Stimulated activated CD8-positive, alpha-beta memory T cell treated with anti-CD3 and anti-CD28 coated beads, Interleukin-15, amount 100 ng/mL, for 1 hour (primary cell): Measurements from ENCODE around the gene CRAMP1.

ENCODE experiments used
- DNase-seq: peaks from one replicate; pipeline ENCODE4 v3.0.0-alpha.2; 2020; ENCODE audit warnings: low read depth

Gene CRAMP1

GRCh38 chr16:1632638-1632970 is 20.4 kb downstream of the CRAMP1 start:
- no peak for DNase-seq

DNA sequence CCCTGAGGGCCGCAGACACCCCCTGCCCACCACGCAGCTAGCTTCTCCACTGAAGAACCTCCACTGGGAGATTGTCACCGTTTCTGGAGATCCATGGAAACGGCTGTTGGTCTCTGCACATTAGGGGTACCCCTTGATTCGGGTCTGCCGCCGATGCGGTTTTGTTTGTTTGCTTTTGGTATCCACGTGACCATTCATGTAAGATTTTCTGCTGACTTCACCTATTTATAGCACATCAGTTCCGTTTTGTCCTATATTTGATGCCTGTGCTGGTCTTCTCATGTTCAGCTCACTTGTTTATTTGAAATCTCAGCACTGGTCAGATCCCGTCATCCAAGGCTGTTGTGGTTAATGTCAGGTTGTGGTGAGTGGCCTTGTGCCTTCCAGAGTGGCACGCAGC is 21.1 kb downstream of the CRAMP1 start:
- DNase-seq: no peak

GRCh38 chr16:1634541-1634940 is 22.4 kb downstream of the CRAMP1 start:
- DNase-seq: no peak

- DNase-seq: no peak
Measured at GRCh38 chr16:1635070-1635469, 22.9 kb downstream of the CRAMP1 start.

DNA sequence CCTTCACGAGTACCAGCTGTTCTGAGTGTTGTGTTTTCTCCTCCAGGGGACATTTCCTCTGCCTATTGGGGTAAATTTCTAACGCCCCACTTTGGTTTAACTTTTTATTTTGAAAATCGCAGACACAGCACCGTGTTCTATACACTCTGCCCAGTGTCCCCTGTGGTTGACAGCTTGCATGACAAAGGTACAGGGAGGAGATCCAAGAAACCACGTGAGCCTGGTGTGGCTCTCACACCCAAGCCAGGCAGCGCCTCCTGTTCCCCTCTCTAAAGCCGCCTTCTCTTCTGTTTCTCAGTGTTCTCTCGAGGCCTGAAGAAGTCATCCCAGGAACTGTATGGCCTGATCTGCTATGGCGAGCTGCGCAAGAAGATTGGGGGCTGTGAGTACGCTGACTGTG is 25.4 kb downstream of the CRAMP1 start:
- no peak for DNase-seq

- DNase-seq: no peak
Measured at GRCh38 chr16:1638757-1639156, 26.6 kb downstream of the CRAMP1 start.

GRCh38 chr16:1639282-1639681 is 27.1 kb downstream of the CRAMP1 start:
- DNase-seq: no peak

GRCh38 chr16:1639860-1640259 is 27.7 kb downstream of the CRAMP1 start:
- DNase-seq: no peak

- no peak for DNase-seq
Measured at GRCh38 chr16:1640261-1640941, 28.2 kb downstream of the CRAMP1 start.

DNA sequence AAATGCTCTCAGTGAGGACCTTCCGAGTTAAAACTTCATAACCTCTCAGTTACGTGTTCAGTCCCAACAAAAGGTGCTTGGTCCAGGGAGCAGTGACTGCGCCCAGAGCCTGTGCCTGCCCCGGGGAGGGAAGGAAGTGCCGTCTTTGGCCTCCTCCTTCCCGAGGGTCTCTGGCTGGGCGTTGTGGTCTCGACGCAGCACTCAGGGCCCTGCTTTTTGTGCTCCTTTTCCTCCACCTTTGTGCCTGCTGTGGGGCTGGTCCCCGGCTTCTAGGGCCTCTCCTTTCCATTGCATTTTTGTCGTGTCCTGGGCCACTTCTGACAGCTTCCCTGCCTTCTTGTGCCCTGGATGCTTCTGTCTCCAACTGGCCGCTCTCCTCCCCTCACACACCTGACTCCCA is 29.1 kb downstream of the CRAMP1 start:
- DNase-seq: no peak

- DNase-seq: no peak
Measured at GRCh38 chr16:1642148-1642547, 30.0 kb downstream of the CRAMP1 start.

- DNase-seq: no peak
Measured at GRCh38 chr16:1642753-1643152, 30.6 kb downstream of the CRAMP1 start.

GRCh38 chr16:1643521-1643920 is 31.4 kb downstream of the CRAMP1 start:
- no peak for DNase-seq

DNA sequence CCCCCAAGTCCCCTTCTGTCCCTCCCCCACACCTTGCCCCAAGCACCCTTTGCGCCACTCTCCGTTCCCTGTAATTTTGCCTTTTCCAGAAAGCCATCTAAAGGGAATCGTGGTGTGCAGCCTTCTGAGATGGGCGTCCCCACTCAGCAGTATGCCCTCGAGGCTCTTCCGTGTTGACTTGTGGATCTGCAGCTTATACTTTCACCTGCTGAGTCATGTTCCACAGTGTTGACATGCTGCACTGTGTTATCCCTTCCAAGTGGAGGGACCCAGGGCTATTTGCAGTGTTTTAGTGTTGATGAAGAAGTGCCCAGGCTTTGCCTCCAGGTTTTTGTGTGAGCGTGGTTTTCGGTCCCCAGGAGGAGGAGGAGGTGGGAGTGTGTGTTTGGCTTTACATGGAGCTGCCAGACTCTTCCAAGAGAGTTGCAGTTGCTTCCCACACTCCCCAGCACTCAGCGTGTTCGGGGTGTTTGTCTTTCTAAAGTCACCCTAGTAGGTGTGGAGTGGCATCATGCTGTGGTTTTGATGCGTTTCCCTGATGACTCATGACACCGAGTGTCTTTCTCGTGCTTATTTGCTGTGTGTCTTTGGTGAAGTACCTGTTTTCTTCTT is 33.9 kb downstream of the CRAMP1 start:
- no peak for DNase-seq

DNA sequence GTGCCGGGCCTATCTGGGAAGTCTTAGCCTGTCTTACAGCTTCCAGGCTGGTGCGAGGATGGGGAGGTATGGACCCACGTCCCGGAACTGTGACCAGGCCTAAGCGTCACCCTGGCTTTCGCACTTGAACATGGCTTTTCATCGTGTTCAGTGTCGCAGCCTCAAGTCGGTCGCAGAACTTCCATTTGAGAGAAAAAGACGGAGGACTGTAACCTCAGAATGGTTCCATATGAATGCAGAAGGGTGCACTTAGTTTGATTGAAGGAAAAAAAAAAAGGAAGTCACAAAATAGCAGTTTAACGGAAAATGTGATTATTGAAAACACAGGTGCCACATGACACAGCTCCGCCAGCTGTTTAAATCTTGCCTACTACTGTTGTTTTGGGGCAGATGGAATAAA is 35.7 kb downstream of the CRAMP1 start:
- DNase-seq: no peak

DNA sequence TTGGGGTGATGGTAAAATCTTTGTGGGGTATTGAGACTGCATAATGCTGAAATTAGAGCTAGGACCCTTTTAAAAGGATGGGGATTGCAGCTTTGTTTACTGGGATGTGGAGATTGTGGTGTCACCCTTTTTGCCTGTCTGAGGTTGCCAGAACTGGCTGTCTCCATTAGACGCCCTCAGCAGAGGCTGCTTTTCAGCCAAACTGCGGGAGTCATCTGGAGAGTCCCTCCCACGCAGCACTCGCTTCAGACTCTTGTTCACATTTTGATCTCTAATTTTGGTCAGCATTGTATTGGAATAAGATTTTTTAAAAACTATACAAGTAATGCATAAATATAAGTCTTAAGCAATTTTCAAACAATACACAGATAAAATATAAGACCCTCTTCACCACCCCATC is 38.0 kb downstream of the CRAMP1 start:
- DNase-seq: no peak

DNA sequence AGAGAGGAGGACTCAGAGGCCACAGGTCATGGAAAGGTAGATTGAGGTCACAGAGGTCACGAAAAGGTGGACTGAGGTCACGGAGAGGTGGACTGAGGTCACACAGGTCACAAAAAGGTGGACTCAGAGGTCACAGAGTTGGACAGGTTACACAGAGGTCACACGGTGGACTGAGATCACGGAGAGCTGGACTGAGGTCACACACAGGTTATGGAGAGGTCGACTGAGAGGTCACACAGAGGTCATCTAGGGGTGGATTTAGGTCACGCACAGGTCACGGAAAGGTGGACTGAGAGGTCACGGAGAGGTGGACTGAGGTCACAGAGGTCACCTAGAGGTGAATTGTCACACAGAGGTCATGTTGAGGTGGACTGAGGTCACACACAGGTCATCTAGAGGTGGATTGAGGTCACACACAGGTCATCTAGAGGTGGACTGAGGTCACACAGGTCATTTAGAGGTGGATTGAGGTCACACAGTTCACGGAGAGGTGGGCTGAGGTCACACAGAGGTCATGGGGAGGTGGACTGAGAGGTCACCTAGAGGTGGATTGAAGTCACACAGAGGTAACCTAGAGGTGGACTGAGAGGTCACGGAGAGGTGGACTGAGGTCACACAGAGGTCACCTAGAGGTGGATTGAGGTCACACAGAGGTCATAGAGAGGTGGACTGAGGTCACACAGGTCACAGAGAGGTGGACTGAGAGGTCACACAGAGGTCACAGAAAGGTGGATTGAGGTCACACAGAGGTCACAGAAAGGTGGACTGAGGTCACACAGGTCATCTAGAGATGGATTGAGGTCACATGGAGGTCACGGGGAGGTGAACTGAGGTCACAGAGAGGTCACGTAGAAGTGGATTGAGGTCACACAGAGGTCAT is 39.2 kb downstream of the CRAMP1 start:
- no peak for DNase-seq

DNA sequence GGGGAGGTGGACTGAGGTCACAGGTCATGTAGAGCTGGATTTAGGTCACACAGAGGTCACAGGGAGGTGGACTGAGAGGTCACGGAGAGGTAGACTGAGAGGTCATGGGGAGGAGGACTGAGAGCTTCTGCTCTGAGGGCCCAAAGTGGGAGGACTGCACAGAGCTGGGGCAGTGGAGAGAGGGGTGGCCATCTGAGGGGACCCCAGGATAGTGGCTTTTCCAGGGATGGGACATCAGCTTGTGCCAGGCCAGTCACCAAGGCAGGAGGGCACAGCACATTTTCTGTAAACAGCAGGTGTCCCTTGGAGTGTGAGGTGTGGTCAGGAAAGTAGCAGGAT is 39.8 kb downstream of the CRAMP1 start:
- no peak for DNase-seq

DNA sequence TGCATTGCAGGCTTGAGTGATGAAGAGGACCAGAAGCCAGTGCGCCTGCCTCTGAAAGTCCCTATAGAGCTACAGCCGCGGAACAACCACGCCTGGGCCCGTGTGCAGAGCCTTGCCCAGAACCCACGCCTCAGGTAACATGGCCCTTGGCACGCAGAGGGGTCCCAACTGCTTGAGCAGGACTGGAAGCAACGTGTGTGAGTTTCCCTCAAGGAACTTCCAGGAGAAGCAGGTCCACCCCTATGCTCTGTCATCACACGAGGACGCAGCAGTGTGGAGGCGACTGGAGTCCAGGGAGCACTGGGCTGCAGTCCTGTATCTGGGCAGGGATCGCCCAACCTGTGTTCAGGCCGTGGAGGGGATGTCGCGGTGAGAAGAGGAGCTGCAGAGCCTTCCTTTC is 40.9 kb downstream of the CRAMP1 start:
- no peak for DNase-seq

DNA sequence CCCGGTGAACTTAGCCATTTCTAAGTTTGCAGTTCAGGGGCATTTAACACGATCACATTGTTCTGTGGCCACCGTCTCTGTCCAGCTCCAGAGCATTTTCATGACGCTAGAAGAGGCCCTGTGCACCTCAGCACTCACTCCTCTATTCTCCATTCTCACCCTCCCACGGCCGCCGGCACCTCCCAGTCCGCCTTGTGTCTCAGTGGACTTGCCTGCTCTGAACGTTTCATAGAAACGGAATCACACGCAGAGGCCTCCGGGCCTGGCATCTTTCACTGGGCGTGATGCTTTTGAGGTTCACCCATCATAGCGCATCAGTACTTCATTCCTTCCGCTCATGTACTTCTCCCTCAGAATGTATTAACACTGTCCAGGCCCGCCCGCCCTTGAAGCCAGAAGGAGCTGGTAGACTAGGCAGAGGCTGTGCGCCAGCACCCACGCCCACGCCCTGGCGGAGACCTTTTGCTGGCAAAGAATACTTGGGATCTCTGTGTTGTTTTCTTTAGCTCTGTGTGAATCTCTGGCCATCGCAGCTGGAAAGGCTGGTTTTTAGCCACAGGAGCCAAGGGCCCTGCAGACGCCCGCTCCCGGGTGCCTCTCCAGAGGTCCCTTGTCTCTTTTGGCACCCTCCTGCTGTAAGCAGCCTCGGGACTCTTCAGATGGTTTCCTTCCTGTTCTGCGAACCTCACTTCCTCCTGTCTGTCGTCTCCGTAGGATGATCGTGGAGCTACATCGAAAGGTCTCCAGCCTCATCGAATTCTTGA is 42.5 kb downstream of the CRAMP1 start:
- no peak for DNase-seq

DNA sequence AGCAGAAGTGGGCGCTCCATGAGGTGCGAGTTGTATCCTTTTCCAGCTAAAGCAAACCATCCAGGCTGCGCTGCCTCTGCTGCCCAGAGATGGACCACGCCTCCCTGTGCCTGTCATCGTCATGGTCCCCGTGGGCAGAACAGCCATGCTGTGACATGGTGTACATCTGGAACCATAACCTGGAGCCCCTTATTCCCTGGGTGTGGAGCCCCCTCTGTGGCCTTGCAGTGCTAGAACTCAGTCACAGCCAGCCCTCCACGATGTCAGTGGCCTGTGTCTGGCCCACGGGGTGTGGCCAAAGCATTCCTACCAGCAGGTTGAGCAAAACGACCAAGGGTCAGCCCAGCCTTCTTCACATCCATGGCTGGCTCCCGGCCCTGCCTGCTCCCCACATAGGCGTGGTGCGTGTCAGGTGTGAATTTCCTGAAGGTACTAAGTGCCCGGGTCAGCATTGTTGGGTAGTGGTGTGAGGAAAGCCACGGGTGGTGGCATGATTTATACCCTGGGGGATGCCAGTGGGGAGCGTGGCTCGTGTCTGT is 43.2 kb downstream of the CRAMP1 start:
- DNase-seq: no peak
